T-helper 2 cell treated with Interferon-gamma antibody and Interleukin-4, amounts not matched to agents 100 ng/mL and 5 ng/mL, for 36 hours (primary cell): ENCODE measurements around the gene NPAS1. TPM values are rescaled to one million over a fixed set of nuclear protein-coding genes. Genes with fewer than 3 reads are reported as not detected.

ENCODE experiments used
- intact Hi-C: fragments of 100-400 bp; cut with micrococcal nuclease; formaldehyde crosslinking; loops from one replicate; pipeline ENCODE4 v1.15.1; 2023
- total RNA-seq: library from RNA; stranded (reverse); gene quantifications from 2 replicates; pipeline ENCODE4 v1.2.3, GENCODE V29; 2022

Gene NPAS1, protein sequence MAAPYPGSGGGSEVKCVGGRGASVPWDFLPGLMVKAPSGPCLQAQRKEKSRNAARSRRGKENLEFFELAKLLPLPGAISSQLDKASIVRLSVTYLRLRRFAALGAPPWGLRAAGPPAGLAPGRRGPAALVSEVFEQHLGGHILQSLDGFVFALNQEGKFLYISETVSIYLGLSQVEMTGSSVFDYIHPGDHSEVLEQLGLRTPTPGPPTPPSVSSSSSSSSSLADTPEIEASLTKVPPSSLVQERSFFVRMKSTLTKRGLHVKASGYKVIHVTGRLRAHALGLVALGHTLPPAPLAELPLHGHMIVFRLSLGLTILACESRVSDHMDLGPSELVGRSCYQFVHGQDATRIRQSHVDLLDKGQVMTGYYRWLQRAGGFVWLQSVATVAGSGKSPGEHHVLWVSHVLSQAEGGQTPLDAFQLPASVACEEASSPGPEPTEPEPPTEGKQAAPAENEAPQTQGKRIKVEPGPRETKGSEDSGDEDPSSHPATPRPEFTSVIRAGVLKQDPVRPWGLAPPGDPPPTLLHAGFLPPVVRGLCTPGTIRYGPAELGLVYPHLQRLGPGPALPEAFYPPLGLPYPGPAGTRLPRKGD
- 0.23 TPM in 1 of 2 replicates, not detected in the other for total RNA-seq

DNA sequence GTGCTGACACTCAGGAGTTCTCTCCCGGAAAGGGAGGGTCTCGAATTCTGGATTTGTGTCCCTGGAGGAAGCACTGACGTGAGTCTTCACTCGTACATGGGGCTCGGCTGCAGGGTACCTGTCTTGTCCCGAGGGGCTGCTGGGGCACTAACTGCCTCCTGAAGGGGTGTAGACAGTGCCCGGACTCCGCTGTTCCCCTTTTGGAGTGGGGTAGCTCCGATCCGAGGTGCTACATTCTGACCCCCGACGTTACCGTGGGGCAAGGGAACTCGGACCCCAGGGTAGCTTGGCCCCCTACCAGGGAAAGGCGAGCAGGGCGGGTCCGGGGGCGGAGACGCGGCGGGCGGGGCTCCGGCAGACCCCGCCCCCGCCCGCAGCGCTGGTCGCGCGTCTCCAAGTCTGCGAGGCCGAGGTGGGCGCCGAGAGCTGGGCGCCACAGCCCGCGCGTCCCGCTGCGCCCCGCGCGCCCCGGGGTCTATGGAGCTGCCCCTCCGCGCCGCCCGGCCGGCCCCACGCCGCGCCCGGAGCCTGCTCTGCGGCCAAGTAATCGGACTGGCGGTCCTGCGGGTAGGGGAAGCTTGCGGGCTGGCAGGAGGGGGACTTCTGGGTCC is at the start of gene NPAS1:
TSS of gene NPAS1 (plus strand) at position 407 of the 611 bp plus-strand sequence. CDS start 1,211 bp downstream, outside the sequence.
- intact Hi-C loops, result no loop called here

DNA sequence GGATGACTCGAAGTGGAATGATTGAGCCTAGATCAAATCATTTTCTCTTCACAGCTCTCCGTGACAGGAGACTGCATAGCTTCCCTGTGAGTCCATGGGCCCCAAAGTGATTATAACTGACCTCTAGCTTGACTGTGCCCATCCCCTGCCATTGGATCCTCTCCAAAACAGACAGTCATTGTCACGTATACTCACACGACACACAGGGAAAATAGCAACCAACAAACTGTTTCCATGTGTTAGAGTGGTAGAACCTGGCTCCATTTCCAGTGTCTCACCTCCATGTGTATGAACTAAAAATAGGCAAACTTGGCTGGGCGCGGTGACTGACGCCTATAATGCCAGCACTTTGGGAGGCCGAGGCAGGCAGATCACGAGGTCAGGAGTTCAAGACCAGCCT is 48.8 kb upstream of the NPAS1 start:
- intact Hi-C loops, result no loop called here

DNA sequence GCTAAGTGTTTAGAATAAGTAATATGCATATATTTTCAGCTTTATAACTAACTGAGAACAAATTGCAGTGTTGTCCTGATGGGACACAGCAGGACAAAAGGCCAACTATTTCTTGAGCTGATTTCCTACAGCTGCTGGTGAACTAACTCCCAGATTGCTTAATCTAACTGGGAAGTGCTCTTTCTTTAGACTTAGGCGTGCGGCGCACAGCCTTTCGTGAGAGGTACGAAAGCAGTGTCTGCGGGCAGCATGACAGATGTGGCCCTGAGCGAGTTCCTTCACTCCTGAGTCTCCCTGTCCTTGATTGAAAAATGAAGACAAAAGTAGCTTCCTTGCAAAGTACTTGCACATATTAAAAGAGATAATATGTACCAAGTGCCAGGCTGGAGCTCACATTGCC is 47.3 kb upstream of the NPAS1 start:
- intact Hi-C loops, result no loop called here

DNA sequence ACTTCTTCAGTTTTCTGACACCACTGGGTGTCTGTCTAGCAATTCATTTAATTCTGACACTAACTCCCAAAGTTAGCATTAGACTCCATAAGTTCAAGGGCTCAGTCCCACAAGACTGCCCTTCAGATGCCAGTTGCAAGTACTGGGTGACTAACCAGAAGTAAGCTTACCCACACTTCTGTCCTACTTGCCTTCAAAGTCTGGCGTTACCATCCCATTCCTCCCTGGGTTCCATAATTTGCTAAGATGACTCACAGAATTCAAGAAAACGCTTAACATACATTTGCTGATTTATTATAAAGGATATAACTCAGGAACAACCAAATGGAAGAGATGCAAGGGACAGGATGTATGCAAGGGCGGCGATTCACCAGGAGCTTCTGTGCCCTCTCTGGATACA is 45.5 kb upstream of the NPAS1 start:
- intact Hi-C loops, result no loop called here

DNA sequence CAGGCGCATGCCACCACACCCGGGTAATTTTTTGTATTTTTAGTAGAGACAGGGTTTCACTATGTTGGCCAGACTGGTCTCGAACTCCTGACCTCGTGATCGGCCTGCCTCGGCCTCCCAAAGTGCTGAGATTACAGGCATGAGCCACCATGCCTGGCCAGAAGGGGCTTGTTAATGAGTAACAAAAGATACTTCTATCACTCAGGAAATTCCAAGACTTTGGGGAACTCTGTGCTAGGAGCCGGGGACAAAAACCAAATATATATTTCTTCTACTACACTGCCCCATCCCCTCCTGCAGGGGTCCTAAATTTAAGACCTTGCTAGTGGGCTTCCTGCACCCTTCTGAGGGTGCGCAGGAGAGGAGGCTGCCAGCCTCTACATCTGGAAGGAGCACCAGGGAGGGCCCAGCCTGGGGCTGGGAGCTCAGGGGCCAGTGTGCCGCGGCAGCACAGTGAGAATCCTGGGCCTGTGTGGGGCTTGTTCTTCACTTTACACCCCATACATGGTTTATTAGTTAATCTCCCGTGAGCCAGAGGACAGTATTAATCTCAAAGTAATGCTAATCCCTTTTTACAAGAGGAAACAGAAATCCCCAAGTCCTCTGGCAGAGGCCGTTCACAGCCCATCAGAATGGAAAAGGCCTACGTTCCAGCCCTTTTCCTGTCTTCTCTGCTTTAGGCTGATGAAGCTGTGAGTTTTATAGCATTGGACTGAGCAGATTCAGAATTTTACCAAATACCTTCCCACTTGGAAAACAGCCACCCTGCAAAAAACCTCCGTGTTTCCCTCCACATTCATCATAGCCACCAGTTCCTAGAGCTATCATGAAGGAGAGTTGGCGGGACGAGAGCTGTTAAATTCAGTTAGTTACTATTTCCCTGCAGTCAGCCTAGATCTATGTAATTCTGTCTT is 44.4 kb upstream of the NPAS1 start:
- intact Hi-C loops, result no loop called here

DNA sequence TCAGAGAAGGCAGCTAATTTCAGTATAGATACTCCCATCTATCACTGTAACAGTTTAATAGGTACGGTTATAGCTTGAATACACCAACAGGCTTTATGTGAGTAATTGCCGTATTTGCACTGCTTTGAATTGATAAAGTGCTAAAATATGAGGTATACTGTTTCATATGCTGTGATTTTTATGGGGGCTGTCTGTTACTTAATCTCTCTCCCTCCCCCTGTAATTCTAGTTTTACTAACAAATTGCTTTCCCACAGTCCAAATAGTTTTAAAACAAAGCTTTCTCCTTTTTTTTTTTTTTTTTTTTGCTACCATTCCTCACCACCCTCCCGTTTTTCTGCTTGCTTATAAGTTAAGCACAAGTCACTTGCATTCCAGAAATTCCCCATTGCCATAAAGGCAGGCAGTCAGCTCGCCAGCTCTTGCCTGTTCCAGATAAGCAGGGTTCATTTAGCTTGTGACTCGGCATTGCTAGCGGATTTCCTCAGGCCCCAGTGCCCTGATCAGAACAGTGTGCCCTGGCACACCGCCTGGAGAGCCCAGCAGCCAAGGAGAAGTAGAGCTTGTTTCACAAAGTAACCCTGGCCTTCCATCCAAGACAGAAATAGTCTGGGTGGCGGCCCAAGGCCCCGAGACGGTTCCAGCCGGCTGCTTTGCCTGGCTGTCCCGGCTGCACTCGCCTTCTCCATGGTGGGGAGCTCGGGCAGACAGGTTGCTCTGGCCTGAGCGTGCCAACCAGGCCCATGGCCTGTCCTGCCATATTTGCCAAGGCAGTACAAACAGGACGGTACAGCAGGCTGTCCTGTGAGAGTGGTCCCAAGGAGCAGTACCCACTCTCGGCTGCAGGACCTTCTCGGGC is 43.5 kb upstream of the NPAS1 start:
- intact Hi-C loops, result no loop called here

DNA sequence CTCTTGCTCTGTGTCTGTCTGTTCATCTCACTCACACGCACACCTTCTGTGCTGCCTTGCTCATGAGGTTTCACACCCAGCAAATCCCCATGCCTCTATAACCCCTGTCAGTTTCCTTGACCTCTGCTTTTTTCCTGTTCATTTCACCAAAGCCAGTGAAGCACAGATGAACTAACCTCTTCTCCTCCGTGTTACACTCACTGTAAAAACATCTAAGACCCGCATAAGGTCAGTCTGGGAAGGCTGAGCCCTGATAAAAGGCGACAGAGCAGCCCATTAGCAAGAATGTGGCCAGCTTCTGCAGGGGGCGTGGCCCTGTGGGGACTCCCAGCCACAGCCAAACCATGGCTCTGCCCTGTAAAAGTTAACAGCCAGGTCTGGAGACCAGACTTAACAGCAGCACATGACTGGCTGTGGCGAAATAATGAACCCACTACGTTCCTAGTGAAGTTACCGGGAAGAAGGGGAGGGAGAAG is 42.8 kb upstream of the NPAS1 start:
- intact Hi-C loops, result no loop called here

DNA sequence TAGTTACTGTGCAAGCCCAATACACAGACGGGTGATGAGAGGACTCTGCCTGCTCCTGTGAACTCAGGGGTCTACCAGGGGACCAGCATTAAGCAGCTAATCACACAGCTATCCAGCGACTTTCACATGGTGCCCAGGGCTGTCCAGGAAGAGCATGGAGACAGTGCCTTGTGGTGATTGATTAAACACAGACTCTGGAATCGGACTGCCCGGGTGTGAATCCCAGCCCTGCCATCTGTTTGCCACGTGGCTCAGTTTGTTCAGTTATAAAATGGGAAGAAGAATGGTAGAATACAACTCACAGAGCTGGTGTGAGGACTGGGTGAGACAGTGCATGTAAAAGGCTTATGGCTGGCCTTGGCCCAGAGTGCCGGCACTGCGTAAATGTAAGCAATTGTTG is 42.1 kb upstream of the NPAS1 start:
- intact Hi-C loops, result no loop called here

DNA sequence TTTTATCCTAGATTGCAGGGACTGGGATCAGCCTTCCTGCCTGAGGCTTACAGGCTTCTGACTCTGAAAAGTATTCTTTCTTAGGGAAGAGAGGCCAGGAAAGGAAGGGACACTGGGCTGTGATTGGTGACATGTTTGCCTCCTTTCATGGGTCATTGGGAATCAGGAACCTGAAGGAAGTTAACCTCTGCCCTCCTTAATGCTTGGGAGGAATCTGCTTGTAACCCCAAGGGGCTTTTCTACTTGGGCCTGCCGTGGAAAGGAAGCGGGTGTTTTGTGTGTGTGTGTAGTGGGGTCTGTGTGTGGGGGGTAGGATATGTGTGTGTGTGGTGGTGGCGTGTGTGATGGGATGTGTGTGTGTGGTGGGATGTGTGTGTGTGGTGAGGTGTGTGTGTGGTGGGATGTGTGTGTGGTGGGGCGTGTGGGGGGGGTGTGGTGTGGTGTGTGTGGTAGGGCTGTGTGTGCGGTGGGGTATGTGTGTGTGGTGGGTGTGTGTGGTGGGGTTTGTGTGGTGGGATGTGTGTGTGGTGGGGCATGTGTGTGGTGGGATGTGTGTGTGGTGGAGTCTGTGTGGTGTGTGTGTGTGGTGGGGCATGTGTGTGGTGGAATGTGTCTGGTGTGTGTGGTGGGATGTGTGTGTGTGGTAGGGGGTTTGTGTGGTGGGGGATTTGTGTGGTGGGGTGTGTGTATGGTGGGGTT is 41.3 kb upstream of the NPAS1 start:
- intact Hi-C loops, result no loop called here

DNA sequence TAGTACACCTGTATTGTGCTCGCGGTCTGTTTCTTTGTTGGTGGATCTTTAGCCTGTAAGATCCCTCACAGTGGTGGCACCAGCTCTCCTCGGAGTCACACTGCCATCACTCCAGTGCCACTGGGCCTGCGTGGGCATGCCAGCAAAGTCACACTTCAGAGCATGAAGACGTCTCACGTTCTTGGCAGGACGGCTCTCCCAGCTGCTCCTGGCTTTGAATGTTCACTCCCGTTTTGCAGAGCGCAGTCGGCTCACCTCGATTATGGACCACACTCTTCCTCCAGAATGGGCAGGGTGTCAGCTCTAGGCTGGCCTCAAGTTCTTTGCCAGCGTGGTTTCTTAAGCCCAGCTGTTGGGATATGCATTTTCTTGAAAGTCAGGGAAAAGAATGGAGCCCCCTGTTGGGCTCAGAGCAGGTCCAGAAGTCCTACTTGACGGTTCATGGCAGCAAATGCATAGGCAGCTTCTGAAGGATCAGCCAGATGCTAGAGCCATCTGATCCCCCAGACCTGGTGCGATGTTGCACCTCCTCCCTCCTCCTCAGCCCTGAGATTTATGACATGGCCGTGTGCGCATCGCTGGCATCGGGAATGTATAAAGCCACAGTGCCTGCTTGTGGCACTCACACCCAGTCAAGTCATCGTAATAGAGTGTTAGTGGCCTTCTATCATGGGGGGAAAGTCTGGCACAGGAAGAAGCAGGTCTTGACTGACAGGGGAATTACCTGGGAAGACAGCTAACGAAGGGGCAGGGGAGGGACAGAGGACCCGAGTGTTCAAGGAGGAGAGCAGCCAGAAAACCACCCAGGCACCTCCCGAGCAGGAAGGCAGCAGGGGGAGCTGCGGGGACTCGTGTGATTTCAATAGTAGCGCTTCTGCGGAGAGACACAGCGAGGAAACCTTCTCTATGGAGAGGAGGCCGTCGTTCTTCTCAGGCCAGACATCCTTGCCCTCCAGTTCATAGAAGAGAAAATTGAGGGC is 40.2 kb upstream of the NPAS1 start:
- intact Hi-C loops, result no loop called here

DNA sequence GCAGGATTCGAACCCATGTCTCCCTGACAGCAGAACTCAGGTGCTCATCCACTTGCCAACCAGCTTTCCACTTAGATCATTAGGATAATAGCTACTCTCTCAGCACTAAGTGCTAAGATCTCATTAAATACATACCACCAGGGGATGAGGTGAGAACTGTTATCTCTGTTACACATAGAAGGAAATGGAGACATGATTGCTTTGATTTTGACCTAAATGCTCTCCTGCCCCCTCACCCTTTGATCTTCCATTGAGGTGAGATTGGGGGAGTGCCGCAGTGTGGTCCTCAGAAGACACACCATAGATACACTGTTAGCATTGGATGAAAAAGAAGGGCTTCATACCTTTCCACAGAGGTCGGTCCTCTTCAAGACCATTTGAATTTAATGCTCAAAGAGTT is 38.9 kb upstream of the NPAS1 start:
- intact Hi-C loops, result no loop called here

DNA sequence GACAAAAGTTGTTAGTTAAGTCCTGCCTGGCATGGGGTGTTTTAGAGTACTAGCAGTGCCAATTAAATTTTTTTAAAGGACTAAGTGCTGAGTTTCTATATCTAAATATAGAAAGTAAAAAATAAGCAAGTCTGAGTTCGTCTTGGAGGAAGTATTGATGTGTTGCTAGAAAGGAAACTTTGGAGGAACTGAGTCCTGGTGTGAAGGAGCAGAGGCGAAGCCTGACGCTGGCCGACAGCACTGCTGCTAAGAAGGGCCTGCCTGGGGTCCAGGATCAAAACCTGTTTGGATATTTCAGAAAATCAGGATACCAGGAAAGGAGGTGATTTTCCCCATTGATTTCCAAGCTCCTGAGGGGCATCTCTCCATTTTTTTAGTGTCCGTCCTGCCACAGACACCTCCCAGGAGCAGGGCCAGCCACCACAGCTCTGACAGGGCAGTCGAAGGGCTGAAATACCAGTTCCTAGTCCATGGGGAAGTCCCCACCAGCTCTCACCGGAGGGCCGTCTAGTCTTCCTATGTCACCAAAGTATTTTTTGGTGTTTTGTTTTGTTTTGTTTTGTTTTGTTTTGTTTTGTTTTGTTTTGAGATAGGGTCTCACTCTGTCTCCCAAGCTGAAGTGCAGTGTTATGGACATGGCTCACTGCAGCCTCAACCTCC is 38.2 kb upstream of the NPAS1 start:
- intact Hi-C loops, result no loop called here

DNA sequence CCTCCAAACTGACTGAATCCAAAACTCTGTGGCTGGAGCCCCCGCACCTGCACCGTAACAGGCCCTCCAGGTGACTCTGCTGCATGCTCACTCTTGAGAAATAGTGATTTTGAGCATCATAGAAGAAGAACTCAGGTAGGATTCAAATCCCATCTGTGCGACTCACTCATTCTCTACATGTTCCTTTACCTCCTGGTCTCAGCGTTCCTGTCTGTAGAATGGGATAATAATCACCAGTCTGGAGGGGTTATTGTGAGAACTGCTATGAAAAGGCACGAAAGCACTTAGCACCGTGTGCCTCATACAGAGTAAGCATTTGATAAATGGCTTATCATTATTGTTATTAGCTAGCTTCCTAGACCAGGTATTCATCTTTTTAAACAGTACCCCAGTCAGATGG is 36.5 kb upstream of the NPAS1 start:
- intact Hi-C loops, result no loop called here

DNA sequence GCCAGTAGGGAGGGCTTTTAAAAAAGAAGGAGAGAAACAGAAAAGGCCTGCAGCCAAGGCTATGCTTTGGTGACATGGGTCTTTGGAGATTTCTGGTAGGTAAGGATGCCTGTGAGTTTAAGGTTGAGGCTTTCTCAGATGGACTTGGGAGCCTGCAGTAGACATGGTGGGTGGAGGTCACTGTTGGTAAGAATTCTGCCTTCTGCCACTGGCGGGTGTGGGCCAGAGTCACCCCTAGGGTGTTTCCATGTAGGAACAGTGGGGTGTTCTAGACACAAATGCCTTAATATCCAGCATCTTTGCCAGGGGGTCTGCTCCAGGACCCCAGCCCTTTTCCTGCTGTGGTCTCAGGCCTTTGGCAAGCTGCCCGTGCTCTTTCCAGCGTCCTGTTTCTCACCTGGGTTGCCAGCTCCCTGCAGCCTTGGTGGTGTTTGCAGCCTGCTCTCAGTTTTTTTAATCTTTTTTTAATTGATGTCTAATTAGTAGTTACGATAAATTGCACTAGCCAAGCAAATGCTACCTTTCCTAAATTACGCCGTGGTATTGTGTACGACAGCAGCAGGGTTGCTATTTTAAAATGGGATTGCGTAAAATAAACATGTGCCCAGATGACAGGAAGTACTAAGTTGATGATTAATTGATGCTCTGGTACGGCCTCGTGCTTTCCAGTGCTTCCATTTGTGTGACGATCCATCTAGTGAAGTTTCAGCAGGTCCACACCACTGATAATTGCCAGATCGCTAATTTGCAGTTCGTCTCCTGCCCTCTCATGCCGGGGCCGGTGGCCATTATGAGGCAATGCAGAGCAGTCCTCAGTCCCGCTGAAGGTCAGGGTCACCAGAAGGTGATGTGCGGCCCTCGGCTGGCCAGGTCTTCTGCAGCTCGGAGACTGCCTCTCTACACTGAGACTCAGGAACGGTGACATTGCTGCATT is 35.3 kb upstream of the NPAS1 start:
- intact Hi-C loops, result no loop called here

DNA sequence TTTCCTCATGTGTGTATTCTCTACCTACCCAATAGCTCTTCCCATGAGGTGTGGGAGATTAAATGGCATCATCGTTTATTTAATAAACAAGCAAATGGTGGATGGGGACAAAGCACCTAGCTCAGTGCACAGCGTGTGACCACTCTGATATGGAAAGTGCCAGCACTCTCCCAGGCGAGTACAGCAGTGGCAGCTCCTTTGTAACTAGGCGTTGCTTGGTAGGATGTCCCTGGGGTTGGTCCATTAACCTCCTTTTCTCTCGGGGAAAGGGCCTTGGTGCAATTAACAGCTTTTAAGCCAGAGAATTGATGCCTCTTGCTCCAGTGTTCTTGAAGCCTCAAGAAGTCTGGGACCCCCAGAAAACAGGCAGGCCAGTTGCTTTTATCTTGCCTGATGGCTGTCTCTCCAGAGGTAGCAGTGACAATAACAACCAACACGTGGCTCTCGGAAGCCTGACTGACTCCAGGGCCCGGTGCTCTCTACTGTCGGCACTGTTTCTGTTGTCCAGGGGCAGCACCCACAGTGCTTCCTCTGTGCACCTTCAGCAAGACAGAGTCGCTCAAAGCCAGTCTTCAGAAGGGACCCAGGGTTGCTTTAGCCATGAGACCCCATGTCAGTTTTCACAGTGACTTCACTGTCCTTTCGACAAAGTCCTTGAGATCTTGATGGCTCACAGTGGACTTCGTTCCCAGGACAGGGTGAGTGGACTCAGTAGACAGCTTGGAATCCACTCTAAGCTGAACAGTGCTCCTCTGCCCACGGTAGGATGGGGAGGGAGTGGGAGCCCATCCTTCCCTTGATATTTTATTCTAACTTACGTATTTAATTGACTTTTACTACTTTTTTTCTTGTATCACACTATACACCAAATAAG is 33.9 kb upstream of the NPAS1 start:
- intact Hi-C loops, result no loop called here

DNA sequence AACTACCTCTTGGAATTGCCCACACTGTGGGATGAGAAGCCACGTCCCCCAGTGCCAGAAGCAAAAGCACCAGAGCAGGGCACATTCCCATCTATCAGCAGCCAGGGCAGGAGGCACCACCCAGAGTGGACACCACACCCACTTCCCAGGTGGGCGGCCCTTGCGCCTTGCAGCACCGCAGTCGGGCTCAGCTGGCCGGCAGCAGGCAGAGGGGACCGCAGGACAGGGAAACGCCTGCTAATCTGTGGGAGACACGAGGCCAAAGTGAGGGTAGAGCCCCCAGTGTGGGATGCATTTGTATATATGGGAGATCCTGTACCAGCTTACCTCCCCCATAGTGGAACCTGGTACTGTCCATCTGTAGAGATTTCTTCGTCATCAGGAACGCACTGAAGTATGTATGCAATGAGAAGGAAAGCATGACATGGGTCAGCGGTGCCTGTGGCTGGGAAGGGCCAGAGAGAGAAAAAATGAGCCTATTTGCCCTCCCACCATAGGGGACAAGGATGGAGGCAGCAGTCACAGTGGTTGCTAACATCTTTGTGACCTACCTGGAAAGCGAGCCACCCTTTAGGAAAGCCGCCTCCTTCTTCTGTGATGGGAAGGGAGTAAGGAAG is 30.9 kb upstream of the NPAS1 start:
- intact Hi-C loops, result no loop called here
